Stimulated activated CD4-positive, alpha-beta T cell treated with anti-CD3 and anti-CD28 coated beads, Interleukin-2, amount 100 ng/mL, for 4 hours (primary cell): ENCODE results near the gene SQSTM1.

Experiments used
- DNase-seq: peaks from one replicate; pipeline ENCODE4 v3.0.0-alpha.2; 2020; ENCODE audit warnings: low read depth

Gene SQSTM1

GRCh38 chr5:179795049-179795862 is 25.4 kb upstream of the SQSTM1 start:
- DNase-seq = no peak

DNA sequence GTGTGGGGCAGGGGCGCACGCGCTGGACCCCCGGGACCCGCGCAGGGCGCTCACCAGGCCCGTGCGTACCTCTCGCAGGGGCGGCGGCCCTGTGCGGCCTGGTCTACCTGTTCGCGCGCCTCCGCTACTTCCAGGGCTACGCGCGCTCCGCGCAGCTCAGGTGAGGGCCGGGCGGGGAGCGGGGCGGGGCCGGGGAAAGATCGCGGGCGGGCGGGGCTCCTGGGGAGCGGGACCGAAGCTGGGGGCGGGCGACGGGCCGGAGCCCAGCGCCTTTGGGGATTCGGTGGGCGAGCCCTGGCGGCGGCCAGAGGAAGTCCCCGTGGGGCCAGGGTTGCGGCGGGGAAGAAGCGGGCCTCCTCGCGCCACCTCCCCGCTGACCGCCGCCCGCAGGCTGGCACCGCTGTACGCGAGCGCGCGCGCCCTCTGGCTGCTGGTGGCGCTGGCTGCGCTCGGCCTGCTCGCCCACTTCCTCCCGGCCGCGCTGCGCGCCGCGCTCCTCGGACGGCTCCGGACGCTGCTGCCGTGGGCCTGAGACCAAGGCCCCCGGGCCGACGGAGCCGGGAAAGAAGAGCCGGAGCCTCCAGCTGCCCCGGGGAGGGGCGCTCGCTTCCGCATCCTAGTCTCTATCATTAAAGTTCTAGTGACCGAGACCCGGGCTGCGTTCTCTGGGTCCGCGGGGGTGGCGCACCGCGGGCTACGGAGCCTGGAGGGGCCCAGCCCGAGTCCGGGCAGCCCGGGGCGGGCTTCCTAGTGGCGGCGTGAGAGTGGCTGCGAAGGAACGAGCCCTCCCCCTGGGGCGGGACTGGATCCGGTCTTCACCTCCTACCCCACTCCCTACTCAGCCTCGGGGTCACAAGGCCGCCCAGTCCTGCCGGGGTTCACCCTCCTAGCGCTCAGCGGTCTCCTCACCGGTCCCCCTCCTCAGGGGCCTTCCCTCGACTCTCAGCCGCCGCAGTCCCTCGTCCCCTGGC is 24.6 kb upstream of the SQSTM1 start:
- peak; percentile 56 for DNase-seq

GRCh38 chr5:179796877-179797608 is 23.7 kb upstream of the SQSTM1 start:
- DNase-seq = no peak

- no peak for DNase-seq
Observed at GRCh38 chr5:179797741-179798140, 23.0 kb upstream of the SQSTM1 start.

DNA sequence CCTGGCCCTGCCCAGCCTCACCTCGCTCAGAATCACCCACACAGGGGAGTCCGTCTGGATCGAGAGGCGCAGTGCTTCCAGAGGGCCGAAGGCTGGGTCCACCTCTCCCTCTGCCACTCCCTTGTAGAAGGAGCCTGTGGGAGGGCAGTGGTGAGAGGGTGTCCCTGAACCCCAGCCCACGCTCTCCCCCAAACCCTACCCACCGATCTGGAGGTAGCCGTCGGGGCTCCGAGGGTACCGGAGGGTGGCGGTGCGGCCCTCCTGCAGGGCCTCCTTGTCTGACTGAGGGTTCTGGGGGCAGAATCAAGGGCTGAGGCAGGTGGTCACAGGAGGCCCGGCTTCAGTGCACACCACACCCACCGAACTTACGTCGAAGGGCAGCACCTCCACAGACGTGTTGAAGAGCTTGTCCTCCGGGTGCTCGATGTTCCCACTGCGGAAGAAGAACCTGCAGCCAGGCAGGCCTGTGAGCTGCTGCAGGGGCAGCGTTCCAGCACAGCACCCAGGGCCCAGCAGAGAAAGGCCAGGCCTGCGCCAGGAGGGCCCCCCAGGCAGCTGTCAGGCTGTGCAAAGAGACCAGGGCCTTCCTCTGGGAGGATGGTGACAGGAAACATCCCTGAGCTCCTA is 22.4 kb upstream of the SQSTM1 start:
- no peak for DNase-seq

- no peak for DNase-seq
Observed at GRCh38 chr5:179798771-179799643, 21.7 kb upstream of the SQSTM1 start.

DNA sequence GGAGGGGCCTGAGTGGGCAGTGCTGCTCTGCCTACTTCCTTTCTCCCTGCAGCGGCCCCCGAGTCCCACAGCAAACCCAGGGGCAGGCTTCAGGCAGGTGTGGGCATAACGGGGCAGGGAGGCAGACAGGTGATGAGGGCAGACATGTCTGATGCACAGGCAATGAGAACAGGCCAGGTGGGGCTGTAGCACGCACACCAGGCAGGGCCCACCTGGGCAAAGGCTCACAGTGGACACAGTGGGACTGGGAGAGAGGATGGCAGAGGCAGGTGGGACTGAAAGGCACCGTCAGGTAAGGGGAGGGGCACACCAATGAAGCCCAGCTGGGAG is 21.1 kb upstream of the SQSTM1 start:
- no peak for DNase-seq

- DNase-seq = no peak
Observed at GRCh38 chr5:179800071-179800695, 20.5 kb upstream of the SQSTM1 start.

DNA sequence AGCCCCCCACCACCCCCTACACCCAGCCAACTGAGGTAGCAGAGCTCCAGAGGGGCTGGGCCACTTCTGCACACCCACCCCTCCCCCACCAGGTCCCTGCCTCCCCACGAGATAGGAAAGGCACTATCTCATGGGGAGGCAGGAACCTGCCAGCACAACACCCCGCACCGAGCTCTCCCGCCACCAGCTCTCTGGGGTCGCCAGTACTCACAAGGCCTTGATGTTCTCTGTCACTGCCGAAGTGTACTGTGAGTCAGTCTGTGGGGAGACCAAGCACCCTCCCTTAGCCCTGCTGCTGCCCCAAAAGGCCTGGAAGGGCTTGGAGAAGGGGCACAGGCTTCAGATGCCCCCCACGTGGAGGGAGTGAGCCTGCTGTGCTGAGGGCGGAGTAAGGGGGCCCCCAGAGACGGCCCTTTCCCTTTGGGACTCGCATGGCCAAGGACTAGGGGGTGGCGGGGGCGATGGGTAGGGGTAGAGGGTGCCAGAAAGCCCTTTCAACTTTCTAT is 20.0 kb upstream of the SQSTM1 start:
- DNase-seq = no peak

- DNase-seq = peak; percentile 79
Observed at GRCh38 chr5:179801304-179802206, 19.1 kb upstream of the SQSTM1 start.

DNA sequence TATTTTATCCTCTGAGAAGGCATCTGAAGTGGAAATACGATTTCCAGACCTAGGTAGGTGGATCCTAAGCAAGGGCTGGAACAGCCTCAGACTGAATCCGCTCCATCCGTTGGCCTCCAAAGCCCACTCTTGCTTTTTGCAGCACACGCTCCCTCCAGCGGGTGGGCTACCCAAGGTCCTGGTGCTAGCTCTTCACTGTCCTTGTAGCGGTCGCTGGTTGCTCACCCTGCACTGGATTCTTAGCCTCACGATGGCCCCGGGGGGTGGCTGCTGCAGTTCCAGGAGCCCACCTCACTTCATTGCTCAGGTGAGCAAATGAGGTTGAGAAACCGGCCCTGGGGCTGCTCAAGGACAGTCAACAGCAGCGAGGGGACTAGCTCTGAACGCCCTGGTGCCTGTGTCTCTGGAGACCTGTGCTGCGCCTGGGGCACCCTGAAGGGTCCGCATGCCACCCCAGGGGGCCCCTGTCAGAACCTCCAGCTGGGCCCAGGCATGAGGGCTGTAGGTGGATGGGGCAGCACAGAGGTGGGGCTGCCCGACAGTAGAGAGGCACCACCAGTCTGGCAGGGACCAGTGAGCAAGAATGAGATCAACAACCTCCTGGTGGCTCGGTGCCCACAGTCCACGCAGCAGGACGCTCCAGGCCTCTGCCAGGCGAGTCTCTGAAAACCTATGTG is 18.4 kb upstream of the SQSTM1 start:
- no peak for DNase-seq

- no peak for DNase-seq
Observed at GRCh38 chr5:179802950-179803562, 17.6 kb upstream of the SQSTM1 start.

DNA sequence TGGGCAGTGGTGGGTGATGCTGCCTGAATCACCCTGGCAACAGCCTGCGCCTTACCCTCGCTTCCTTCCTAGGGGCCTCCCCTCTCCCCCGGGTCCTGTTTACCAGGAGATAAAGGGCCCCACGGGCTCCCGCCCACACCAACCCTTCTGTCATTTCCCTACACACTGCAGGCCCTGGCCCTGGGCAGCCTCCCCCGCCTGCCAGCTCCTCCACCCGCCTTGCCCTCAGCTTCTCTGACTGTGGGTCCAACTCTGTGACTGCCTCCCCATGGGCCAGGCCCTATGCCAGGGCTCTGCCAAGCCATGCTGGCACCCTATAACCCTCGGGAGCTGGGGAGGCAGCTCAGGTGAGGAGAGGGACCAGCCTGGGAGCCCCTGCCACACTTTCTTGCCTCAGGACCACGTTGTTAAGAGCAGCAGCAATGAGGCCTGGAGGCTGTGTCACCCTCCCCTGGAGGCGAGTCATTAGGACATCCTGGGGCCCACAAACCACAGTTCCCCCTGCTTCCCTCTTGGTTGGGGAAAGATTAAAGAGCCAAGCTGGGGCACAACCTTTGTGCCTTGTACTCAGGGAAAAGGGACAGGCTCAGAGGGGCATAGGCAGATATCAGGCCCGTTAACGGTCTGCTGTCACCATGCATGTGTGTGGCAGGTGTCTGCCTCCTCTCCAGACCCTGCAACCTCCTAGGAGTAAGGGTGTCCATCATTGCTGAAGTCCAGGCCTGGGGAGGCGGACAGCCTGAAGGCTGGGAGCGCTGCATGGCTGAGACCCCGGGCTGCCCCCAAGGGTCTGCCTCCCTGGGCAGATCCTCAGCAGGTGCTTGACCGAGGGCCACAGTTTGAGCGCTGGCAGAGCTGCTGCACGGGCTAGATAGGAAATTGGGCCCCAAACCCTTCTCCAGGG is 16.8 kb upstream of the SQSTM1 start:
- no peak for DNase-seq

DNA sequence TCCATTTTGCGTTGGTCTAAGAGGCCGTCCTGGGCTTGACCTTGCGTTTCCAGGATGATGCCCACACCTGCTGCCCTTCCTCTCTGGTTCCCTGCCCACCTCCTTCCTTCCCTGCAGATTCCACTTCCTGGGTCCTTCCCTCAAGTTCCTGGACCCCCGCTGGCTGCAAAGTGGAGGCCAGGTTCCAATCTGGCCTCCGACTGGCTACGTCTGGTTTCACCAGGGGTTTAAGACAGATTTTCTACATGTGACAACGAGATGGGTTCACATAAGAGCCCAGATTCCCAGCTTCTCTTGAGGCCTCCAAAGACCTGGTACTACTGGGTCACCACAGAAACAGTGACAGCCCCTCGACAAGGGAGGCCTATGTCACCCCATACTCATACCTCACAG is 16.2 kb upstream of the SQSTM1 start:
- DNase-seq = no peak

DNA sequence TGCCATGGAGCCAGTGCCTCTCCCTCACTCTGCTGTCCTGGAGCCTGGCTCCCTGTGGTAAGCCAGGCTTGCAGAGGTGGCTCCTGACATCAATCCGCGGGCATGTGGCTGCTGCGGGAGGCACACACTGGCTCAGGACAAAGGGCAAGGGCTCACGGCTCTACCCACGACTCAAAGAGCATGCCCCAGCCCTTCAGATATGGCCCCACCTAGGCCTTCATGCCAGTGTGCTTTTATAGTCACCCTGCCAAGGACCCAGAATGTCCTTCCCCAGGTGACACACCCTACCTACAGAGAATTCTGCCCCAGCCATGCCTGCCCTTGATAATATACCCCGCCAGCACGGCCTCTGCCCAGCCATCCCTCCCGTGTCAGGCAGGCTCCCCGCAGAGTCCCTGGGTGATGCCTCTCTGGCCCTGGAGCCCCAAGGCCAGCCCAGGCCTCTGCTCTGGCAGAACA is 15.6 kb upstream of the SQSTM1 start:
- no peak for DNase-seq

GRCh38 chr5:179805529-179806249 is 15.0 kb upstream of the SQSTM1 start:
- no peak for DNase-seq
